ENCODE results near the gene AFAP1L2.

GRCh38 chr10:114363745-114364454 lies 40.4 kb downstream of the AFAP1L2 start:
- no peak for TF ChIP-seq CTCF (IDR thresholded peaks at IDR 0.05)
- no peak for TF ChIP-seq POLR2A (IDR thresholded peaks at IDR 0.05)
